ENCODE data around the gene TMEM135.

Gene TMEM135

DNA sequence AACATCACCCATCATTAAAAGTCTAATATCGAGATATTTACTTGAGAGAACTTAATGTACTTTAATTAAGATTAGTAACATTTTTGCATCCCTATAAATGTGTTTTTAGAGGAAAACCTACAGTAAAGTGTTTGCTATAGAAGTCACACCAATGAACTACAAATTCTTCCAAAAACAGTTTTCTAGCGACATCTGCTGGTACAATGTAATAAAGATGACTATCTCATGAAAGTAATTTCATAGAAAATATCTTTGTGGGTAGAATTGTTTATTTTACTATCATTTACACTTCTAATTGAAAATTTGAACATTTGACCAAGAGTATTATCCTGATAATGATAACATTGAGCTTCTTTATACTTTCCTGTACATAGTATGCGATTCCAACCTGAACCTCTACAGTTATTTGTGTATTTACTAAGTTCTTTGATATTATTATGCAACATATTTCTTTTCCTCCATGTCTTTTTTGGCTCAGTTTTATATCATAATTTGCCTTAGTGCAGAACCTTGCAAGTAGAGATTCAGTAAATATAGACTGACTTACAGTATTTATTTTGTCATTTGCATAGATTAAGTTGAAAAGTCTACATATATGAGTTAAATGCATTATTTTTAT is 252.7 kb downstream of the TMEM135 start:
- DNase-seq (ENCODE audit: low spot score), result peak; percentile 61
- no peak for TF ChIP-seq CTCF (IDR thresholded peaks at IDR 0.05; ENCODE audit: extremely low read depth, missing control alignments)

DNA sequence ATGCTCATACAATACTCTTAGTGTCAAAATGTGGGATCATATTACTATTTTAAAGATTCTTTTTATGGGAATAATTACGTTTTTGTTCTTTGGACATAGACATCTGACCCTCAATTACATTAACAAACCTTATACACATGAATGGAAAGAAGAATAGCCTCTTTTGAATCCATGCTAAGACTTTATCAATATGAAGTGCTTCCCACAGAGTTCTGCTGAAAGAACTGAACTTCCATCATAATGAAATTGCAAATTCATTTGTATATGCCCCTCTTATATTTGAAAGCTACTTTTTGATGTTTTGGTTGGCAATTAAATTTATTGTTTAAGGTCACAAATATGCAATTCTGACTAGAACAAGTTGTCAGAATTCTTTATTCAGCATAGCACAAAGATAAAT is 254.9 kb downstream of the TMEM135 start:
- no peak for DNase-seq (ENCODE audit: low spot score)
- TF ChIP-seq CTCF (IDR thresholded peaks at IDR 0.05; ENCODE audit: extremely low read depth, missing control alignments), result no peak

DNA sequence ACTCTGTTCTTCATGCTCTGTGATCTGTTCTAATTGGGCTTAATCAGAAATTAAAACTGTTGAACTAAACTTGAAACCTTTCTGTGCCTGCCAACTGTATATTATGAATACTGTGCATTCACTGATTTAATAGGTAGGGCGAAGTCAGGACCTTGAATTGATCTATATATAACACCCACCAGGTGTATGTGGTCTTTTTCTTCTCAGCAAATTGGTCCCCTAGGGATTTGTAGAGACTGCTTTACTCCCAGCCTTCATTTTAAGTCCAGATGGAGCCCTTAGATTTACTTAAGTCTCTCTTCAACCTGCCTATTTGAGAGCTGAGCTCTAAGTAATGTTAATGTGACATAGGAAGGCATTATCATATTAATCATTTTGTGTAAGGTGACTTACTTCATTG is 257.5 kb downstream of the TMEM135 start:
- no peak for DNase-seq (ENCODE audit: low spot score)
- TF ChIP-seq CTCF (IDR thresholded peaks at IDR 0.05; ENCODE audit: extremely low read depth, missing control alignments), result no peak

DNA sequence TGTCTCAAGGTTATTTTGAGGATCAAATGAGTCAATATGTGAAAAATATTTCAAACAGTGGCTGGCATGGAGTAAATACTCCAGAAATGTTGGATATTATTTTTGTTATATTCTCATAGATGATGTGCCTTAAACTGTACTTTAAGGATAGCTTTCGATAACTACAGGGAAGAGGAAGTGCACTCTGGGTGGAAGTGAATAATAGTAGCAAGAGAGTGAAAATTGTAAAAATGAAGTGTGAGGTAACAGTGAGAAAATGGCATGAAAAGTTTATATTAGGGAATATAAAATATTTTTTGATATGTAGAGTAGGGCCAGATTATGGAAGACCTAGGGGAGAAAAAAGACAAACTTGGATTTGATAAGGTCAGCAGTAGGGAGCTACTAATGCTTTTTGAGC is 258.9 kb downstream of the TMEM135 start:
- TF ChIP-seq CTCF (IDR thresholded peaks at IDR 0.05; ENCODE audit: extremely low read depth, missing control alignments), result no peak
- no peak for DNase-seq (ENCODE audit: low spot score)

DNA sequence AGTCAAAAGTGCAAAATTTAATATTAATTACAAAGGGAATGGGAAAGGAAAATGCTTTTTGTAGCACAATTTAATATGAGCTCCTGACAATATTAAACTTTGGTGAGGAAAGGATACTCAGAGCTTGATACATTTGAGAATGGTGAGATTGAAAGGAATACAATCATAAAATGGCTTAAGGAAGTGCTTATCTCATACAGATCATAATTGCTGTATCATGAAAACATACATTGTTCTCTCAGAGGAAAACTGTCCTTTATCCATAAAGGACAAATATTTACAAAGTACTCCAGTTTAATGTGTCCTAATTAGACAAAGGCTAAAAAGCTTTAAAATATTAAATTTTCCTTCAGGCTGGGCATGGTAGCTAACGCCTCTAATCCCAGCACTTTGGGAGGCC is 260.4 kb downstream of the TMEM135 start:
- TF ChIP-seq CTCF (IDR thresholded peaks at IDR 0.05; ENCODE audit: extremely low read depth, missing control alignments), result no peak
- no peak for DNase-seq (ENCODE audit: low spot score)

GRCh38 chr11:87299041-87299481 is 261.3 kb downstream of the TMEM135 start:
- TF ChIP-seq CTCF (IDR thresholded peaks at IDR 0.05; ENCODE audit: extremely low read depth, missing control alignments), result no peak
- DNase-seq (ENCODE audit: low spot score), result no peak

- TF ChIP-seq CTCF (IDR thresholded peaks at IDR 0.05; ENCODE audit: extremely low read depth, missing control alignments), result no peak
- DNase-seq (ENCODE audit: low spot score), result no peak
Measured at GRCh38 chr11:87300640-87301380, 263.1 kb downstream of the TMEM135 start.
